IPS DF 6.9 (cell line): ENCODE results near the gene PIM1.
A peak's percentile ranks its signal among the peaks of the same experiment; 100 is the strongest.

Source experiments
- DNase-seq: peaks from one replicate; pipeline ENCODE4 v3.0.0-alpha.2; 2013; ENCODE audit warnings: low read depth, low spot score
- H3K27ac ChIP-seq: one replicate; pipeline ENCODE4 v1.5.1; 2013; ENCODE audit warnings: low read length, control low read depth
- H3K27me3 ChIP-seq: 2 replicates; pipeline ENCODE4 v1.6.1; 2013; ENCODE audit warnings: mild to moderate bottlenecking, low read length; ENCODE audit not compliant: control insufficient read depth, insufficient read depth
- H3K36me3 ChIP-seq: 2 replicates; pipeline ENCODE4 v1.6.1; 2013; ENCODE audit warnings: low read length; ENCODE audit not compliant: control insufficient read depth, insufficient read depth
- H3K4me1 ChIP-seq: 2 replicates; pipeline ENCODE4 v1.6.1; 2013; ENCODE audit warnings: low read length; ENCODE audit not compliant: control insufficient read depth, insufficient read depth
- H3K4me3 ChIP-seq: 2 replicates; pipeline ENCODE4 v1.5.1; 2013; ENCODE audit warnings: mild to moderate bottlenecking, low read length
- H3K9me3 ChIP-seq: 2 replicates; pipeline ENCODE4 v1.6.1; 2013; ENCODE audit warnings: low read length, inconsistent platforms; ENCODE audit not compliant: control insufficient read depth, insufficient read depth
- WGBS: extraction: QIAGEN DNeasy Blood & Tissue Kit; methylation state at CpG from one replicate; pipeline ENCODE4 v1.1.7; 2013; ENCODE audit warnings: mixed read lengths, missing lambda C conversion rate; ENCODE audit not compliant: insufficient read length, insufficient coverage; 5-methylcytosine and 5-hydroxymethylcytosine counted together

Gene PIM1

DNA sequence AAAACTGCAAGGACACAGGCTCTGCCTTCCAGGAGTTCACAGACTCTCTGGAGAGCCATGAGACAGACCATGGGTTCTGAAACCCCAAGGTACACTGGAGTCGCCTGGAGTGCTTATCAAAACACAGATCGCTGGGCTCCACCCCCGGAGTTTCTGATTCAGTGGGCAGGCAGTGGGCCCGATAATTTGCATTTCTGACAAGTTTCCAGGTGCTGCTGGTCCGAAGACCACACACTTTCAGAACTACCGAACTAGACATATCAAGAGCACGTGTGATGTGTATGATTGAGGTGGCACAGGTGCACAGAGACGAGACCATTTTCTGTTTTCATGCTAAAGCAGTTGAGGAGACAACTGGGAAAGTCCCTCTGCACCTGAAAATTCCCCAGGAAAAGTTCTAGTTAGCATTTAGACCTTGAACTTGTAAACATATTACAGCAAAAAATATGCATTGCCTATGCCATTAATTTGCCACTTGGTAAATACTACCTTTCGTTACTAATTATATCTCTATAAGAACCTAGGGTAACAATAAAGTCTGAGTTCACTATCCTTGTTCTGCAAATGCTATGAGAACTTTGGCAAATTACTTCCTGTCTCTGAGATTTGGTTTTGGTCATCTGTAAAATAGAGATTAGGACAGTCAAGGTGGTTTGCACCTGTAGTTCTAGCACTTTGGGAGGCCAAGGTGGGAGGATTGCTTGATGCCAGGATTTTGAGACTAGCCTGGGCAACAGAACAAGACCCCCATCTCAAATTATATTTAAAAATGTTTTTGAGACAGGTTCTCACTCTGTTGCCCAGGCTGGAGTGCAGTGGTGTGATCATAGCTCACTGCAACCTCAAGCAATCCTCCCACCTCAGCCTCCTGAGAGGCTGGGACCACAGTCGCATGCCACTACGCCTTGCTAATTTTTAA lies 14.3 kb upstream of the PIM1 start:
- no peaks in the 10 kb centered on the region for H3K9me3 ChIP-seq
- no peaks in the 10 kb centered on the region for H3K27me3 ChIP-seq
- no peaks in the 10 kb centered on the region; the same call in 1 of the 2 replicates for H3K4me1 ChIP-seq
- no peak overlapping the region for H3K27ac ChIP-seq
- no CpG with 5 or more reads among the region's 11 CpGs for whole genome bisulfite sequencing
- H3K4me3 ChIP-seq, result no peak overlapping the region
- no peaks in the 10 kb centered on the region for H3K36me3 ChIP-seq
- DNase-seq, result no peak

DNA sequence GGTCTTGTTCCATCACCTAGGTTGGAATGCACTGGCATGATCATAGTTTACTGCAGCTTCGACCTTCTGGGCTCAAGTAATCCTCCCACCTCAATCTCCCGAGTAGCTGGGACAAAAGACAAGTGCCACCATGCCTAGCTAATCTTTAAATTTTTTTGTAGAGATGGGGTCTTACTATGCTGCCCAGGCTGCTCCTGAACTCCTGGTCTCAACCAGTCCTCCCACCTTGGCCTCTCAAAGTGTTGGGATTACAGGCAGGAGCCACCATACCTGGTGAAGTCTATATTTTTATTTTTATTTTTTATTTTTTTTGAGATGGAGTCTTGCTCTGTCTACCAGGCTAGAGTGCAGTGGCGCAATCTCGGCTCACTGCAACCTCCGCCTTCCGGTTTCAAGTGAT lies 11.4 kb upstream of the PIM1 start:
- Histone ChIP-seq H3K4me3 (no peak overlapping the region), H3K27ac (no peak overlapping the region), H3K27me3 (no peaks in the 10 kb centered on the region), H3K4me1 (no peaks in the 10 kb centered on the region; the same call in 1 of the 2 replicates), H3K36me3 (no peaks in the 10 kb centered on the region), H3K9me3 (no peaks in the 10 kb centered on the region)
- no peak for DNase-seq
- no CpG with 5 or more reads among the region's 6 CpGs for WGBS

DNA sequence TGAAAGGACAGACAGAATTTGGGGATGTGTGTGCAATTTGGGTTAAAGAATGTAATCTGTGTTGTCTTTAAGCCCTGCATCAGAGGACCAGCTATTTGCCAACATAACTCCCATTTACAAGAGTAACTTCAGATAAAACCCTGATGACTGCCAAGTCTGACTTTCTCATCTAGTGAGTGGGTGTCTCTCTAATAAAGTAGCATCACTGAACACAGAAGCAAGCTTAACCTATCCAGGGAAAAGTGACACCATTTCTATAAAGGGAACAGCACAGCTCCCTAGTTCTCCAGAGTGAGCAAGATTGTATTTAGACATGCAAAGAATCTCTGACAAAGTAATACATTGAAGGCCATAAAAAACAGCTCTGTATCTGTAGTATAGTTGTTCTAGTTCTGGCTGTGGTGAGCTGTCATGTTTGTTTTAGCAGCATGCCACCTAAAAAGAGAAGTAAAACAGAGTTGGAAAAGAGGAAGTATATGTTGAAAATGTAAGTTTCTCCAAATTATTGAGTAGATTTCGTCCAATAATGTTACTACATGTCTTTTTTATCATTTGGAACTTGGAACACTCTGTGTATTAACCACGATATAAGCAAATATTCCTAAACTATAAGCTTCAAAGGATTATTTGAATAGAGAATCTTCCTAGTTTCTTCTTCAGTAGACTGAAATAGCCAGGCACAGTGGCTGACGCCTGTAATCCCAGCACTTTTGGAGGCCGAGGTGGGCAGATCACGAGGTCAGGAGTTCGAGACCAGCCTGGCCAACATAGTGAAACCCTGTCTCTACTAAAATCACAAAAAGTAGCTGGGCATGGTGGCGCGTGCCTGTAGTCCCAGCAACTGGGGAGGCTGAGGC lies 8.8 kb upstream of the PIM1 start:
- Histone ChIP-seq H3K9me3 (no peaks in the 10 kb centered on the region), H3K4me3 (no peak overlapping the region), H3K27ac (no peak overlapping the region), H3K27me3 (no peaks in the 10 kb centered on the region), H3K36me3 (no peaks in the 10 kb centered on the region), H3K4me1 (no peaks in the 10 kb centered on the region)
- no CpG with 5 or more reads among the region's 8 CpGs for WGBS
- DNase-seq, result no peak

DNA sequence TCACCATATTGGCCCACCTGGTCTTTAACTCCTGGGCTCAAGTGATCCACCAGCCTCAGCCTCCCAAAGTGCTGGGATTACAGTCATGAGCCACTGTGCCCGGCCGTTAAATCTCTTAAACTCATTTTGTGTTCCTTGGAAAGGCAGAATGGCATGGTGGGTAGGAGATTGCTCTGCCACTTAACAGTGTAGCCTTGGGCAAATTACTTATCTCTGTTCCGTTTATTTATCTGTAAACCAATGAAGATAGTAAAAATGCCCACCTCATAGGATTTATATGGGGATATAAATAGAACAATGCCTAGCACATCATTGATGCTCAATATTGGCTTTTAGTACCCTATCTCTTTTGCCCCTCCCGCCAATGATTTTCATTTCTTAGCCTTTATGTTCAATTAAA lies 7.2 kb upstream of the PIM1 start:
- DNase-seq, result no peak
- no peaks in the 10 kb centered on the region for H3K4me1 ChIP-seq
- H3K36me3 ChIP-seq, result no peaks in the 10 kb centered on the region
- H3K27ac ChIP-seq, result no peak overlapping the region
- no peak overlapping the region for H3K4me3 ChIP-seq
- H3K27me3 ChIP-seq, result no peaks in the 10 kb centered on the region
- WGBS, result no CpG with 5 or more reads among the region's 4 CpGs
- H3K9me3 ChIP-seq, result no peaks in the 10 kb centered on the region

DNA sequence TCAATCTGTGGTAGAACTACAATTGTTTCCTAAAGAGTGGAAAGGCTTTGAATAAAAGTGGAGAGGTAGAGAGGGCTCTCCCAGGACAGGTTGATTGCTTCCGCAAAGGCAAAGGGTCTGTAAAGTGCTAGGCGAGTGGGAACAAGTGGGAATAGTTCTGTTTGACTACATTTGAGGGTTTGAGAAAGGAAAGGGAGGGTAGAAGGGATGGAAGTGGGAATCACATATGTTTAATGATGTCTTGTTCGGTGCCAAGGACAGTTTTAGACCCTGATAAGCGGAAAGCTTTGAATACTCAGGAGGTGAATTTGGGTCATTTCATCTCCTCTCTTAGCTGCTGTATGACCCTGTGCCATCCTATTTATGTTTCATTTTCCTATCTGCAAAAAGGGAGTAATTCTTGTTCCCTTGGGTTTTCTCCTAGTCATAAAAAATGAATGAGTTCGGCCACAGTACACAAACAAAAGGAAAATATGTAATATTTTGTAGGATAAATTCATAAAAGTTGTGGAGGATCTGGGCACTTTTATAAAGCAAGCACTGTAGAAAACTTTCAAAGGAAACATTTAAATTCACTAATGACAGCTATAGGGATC lies 1.7 kb upstream of the PIM1 start:
- Histone ChIP-seq H3K4me3 (no peak overlapping the region), H3K27me3 (no peaks in the 10 kb centered on the region), H3K27ac (no peak overlapping the region), H3K4me1 (peaks cover 5% of the 10 kb centered on the region; the same call in 1 of the 2 replicates), H3K36me3 (peaks cover 17% of the 10 kb centered on the region; the same call in 1 of the 2 replicates), H3K9me3 (no peaks in the 10 kb centered on the region)
- DNase-seq, result no peak
- no CpG with 5 or more reads among the region's 5 CpGs for WGBS

DNA sequence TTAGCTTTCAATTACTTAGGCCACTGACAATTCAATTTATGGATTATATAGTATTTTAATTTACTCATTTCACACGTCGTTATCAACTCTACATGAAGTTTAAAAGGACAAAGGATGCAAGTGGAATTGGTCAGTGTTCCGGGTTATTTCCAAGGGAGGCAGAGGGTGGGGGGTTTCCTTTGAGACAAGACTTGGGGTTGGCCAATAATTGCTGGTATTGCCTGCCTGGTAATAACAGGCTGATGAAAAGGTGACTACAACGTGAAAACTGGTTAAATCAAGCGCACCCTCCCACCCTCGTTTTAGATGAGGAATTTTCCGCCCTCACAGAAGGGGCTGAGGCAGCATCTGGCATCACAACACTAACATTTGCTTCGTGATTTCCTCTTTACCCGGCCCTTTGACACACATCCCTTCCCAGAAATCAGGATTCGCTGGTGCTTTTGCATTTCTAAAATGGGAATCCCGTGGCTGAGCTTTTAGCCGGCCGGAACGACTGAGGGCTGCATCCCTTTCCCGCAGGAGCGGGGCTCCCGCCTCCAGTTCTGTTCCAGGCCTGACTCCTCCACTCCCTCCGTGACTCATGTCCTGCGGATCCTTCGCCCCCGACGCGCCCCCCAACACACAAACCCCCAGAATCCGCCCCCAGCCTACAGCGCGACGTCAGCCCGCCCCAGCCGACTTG lies 999 bp upstream of the PIM1 start:
- DNase-seq, result no peak
- H3K27me3 ChIP-seq, result no peaks in the 10 kb centered on the region
- no CpG with 5 or more reads among the region's 29 CpGs for whole genome bisulfite sequencing
- peaks cover 5% of the 10 kb centered on the region; the same call in 1 of the 2 replicates for H3K4me1 ChIP-seq
- H3K4me3 ChIP-seq, result peak overlapping the region; percentile 38; the same call in 1 of the 2 replicates
- H3K27ac ChIP-seq, result no peak overlapping the region
- H3K9me3 ChIP-seq, result no peaks in the 10 kb centered on the region
- peaks cover 23% of the 10 kb centered on the region; the same call in 1 of the 2 replicates for H3K36me3 ChIP-seq

DNA sequence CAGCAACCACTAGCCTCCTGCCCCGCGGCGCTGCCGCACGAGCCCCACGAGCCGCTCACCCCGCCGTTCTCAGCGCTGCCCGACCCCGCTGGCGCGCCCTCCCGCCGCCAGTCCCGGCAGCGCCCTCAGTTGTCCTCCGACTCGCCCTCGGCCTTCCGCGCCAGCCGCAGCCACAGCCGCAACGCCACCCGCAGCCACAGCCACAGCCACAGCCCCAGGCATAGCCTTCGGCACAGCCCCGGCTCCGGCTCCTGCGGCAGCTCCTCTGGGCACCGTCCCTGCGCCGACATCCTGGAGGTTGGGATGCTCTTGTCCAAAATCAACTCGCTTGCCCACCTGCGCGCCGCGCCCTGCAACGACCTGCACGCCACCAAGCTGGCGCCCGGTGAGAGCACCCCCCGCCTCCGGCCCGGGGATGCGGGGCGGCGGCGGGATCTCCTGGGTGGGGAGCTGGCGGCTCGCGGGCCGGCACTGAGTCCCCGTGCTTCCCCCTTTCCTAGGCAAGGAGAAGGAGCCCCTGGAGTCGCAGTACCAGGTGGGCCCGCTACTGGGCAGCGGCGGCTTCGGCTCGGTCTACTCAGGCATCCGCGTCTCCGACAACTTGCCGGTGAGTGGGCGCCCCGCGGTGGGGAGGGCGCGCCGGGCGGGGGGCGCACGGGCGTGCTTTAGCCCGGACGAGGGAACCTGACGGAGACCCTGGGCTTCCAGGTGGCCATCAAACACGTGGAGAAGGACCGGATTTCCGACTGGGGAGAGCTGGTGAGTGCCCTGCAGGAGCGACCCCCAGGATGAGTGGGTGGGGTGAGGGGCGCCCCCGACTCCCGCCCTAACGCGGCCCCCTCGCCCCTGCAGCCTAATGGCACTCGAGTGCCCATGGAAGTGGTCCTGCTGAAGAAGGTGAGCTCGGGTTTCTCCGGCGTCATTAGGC lies 585 bp downstream of the PIM1 start:
- no CpG with 5 or more reads among the region's 92 CpGs for WGBS
- peaks cover 34% of the 10 kb centered on the region; the same call in 1 of the 2 replicates for H3K36me3 ChIP-seq
- no peaks in the 10 kb centered on the region for H3K27me3 ChIP-seq
- no peaks in the 10 kb centered on the region for H3K9me3 ChIP-seq
- DNase-seq, result no peak
- peak overlapping the region; percentile 97 for H3K4me3 ChIP-seq
- no peak overlapping the region for H3K27ac ChIP-seq
- peaks cover 5% of the 10 kb centered on the region; the same call in 1 of the 2 replicates for H3K4me1 ChIP-seq

DNA sequence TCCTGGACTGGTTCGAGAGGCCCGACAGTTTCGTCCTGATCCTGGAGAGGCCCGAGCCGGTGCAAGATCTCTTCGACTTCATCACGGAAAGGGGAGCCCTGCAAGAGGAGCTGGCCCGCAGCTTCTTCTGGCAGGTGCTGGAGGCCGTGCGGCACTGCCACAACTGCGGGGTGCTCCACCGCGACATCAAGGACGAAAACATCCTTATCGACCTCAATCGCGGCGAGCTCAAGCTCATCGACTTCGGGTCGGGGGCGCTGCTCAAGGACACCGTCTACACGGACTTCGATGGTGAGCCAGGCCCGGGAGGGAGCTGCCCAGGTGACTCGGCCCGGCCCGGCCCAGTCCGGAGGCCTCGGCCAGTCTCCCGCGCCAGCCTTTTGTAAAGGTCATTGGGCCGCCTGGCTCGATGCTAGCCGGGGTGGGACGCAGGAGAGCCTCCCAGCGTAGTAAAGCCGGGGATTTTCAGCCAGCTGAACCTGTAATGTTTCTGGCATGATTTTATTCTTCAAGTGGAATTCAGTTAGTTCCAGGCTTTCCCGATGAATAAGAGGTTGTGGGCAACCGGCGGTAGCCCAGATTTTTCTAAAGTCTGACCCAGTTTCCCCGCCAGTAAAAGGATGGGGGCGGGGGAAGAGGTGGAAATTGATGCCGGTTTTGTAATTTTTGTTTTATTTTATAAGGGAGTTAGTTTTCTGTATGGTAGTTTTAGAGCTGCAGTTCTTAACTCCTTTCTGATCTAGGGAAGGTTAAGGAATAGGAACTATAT lies 1.4 kb downstream of the PIM1 start:
- H3K4me3 ChIP-seq, result peak overlapping the region; percentile 97
- H3K9me3 ChIP-seq, result no peaks in the 10 kb centered on the region
- H3K27ac ChIP-seq, result no peak overlapping the region
- no peaks in the 10 kb centered on the region for H3K27me3 ChIP-seq
- H3K36me3 ChIP-seq, result peaks cover 34% of the 10 kb centered on the region; the same call in 1 of the 2 replicates
- WGBS, result 100% methylated on average over 1 of the region's 45 CpGs
- no peak for DNase-seq
- peaks cover 5% of the 10 kb centered on the region; the same call in 1 of the 2 replicates for H3K4me1 ChIP-seq
